Esophagus squamous epithelium (tissue), 4 donors: ENCODE results near the gene ELAPOR2.

ENCODE experiments used
- CTCF ChIP-seq, 6 experiments: fragments of 450-650 bp in 4 of 6; fragments of 200-600 bp in 2 of 6; sonication (generic) in 2 of 6; IDR thresholded peaks; one replicate each; pipeline ENCODE4 v1.5.1; 2016 to 2019; ENCODE audit warnings: antibody characterized with exemption in 6 of 6, mild to moderate bottlenecking in 4 of 6, moderate library complexity in 4 of 6
- POLR2A ChIP-seq, 4 donors: fragments of 450-650 bp; IDR thresholded peaks; one replicate each; pipeline ENCODE4 v1.6.1; 2017; ENCODE audit warnings: antibody characterized with exemption in 4 of 4, mild to moderate bottlenecking in 4 of 4, moderate library complexity in 3 of 4

GRCh38 chr7:87060288-87060537, 759 bp upstream of the ELAPOR2 start:
- no peak for TF ChIP-seq CTCF (IDR thresholded peaks at IDR 0.05)
- TF ChIP-seq POLR2A (IDR thresholded peaks at IDR 0.05), result no peak
